NCI-H345 treated with DMSO at 0.1 percent for 48 hours (cell line): ENCODE results near the gene ASAH2.
"Not testable (repeated sequence)": the region's sequence is repeated elsewhere in the genome, so short reads cannot be mapped to it uniquely, and the experiment has no call there.

ENCODE experiments used
- DNase-seq: peaks from one replicate; lab custom pipeline; 2025; ENCODE audit not compliant: unreplicated experiment; lab: John Stamatoyannopoulos, UW

Gene ASAH2

GRCh38 chr10:50251394-50251793, at the start of gene ASAH2:
TSS of gene ASAH2 (minus strand) at chr10:50251516. CDS start at chr10:50248610, 2,906 bp downstream.
- DNase-seq, result no peak

- no peak for DNase-seq
These were observed 48.8 kb upstream of the ASAH2 start for GRCh38 chr10:50299948-50300669.

GRCh38 chr10:50295367-50295766, 44.1 kb upstream of the ASAH2 start:
- no peak for DNase-seq

- DNase-seq, result no peak
These were observed 43.3 kb upstream of the ASAH2 start for GRCh38 chr10:50294582-50294981.

- no peak for DNase-seq
These were observed 42.4 kb upstream of the ASAH2 start for GRCh38 chr10:50293513-50294313.

GRCh38 chr10:50291261-50291850, 40.0 kb upstream of the ASAH2 start:
- DNase-seq, result no peak

- DNase-seq, result no peak
These were observed 37.9 kb upstream of the ASAH2 start for GRCh38 chr10:50289196-50289595.

- DNase-seq, result no peak
These were observed 35.9 kb upstream of the ASAH2 start for GRCh38 chr10:50286996-50287803.

- no peak for DNase-seq
These were observed 35.2 kb upstream of the ASAH2 start for GRCh38 chr10:50286517-50286916.

- DNase-seq, result no peak
These were observed 30.7 kb upstream of the ASAH2 start for GRCh38 chr10:50281967-50282522.

- DNase-seq, result no peak
These were observed 30.1 kb upstream of the ASAH2 start for GRCh38 chr10:50281210-50281966.

- DNase-seq, result no peak
These were observed 28.9 kb upstream of the ASAH2 start for GRCh38 chr10:50280049-50280841.

- no peak for DNase-seq
These were observed 28.2 kb upstream of the ASAH2 start for GRCh38 chr10:50279489-50279888.

- peak; percentile 69 for DNase-seq
These were observed 24.4 kb upstream of the ASAH2 start for GRCh38 chr10:50275650-50276235.

GRCh38 chr10:50272531-50272930, 21.2 kb upstream of the ASAH2 start:
- no peak for DNase-seq

- no peak for DNase-seq
These were observed 20.4 kb upstream of the ASAH2 start for GRCh38 chr10:50271564-50272250.

- not testable (repeated sequence) for DNase-seq
These were observed 16.6 kb upstream of the ASAH2 start for GRCh38 chr10:50267877-50268276.

GRCh38 chr10:50262625-50263024, 11.3 kb upstream of the ASAH2 start:
- DNase-seq, result not testable (repeated sequence)
